IMR-90 (cell line): ENCODE data around the gene IL21. TPM values are rescaled to one million over a fixed set of nuclear protein-coding genes. Genes with fewer than 3 reads are reported as not detected.

Source experiments
- ATAC-seq: fragments of 200-7000 bp; cut with Tn5 transposase; 2 replicates; pipeline ENCODE4 v1.9.1; 2020; ENCODE audit warnings: low read depth, mild to moderate bottlenecking, moderate library complexity
- BruUV-seq: library from RNA; stranded (reverse); fragments of 400-500 nt; replicated peaks from 2 replicates; lab custom pipeline; 2021; lab: Mats Ljungman, UMichigan
- CTCF ChIA-PET: fragments of 300-600 bp; formaldehyde crosslinking; extraction: SDS; loops from one replicate; lab custom pipeline; 2021; ENCODE audit warnings: antibody characterized with exemption; lab: Yijun Ruan, JAX
- POLR2A ChIA-PET: fragments of 300-600 bp; sonication (Branson Sonifier 250); formaldehyde crosslinking; loops from one replicate; lab custom pipeline; 2022; ENCODE audit warnings: antibody characterized with exemption; ENCODE audit not compliant: unreplicated experiment; lab: Charles Lee
- DNase-seq: peaks from one replicate; pipeline ENCODE4 v3.0.0; 2013
- H2AFZ ChIP-seq: replicated peaks from 2 replicates; pipeline ENCODE3; 2013; ENCODE audit warnings: low read length, mild to moderate bottlenecking; ENCODE audit not compliant: poor library complexity
- H2AK5ac ChIP-seq: 2 replicates; pipeline ENCODE4 v1.6.1; 2013; ENCODE audit warnings: low read depth, low read length, inconsistent platforms
- H2AK9ac ChIP-seq: replicated peaks from 2 replicates; pipeline ENCODE3; 2013; ENCODE audit warnings: mild to moderate bottlenecking, low read depth, low read length, moderate library complexity; ENCODE audit not compliant: poor library complexity
- H2BK120ac ChIP-seq: 2 replicates; pipeline ENCODE4 v1.6.1; 2013; ENCODE audit warnings: low read depth, low read length, inconsistent platforms
- H2BK15ac ChIP-seq: 3 replicates; pipeline ENCODE4 v1.6.1; 2013; ENCODE audit warnings: low read depth, low read length, inconsistent platforms
- H2BK20ac ChIP-seq: 2 replicates; pipeline ENCODE4 v1.6.1; 2013; ENCODE audit warnings: low read depth, mild to moderate bottlenecking, inconsistent platforms, low read length, moderate library complexity
- H2BK5ac ChIP-seq: 2 replicates; pipeline ENCODE4 v1.6.1; 2013; ENCODE audit warnings: mild to moderate bottlenecking, low read depth, low read length, inconsistent platforms; ENCODE audit not compliant: poor library complexity, severe bottlenecking
- H3K14ac ChIP-seq: replicated peaks from 2 replicates; pipeline ENCODE4 v1.6.1; 2013; ENCODE audit warnings: low read depth, low read length, inconsistent platforms
- H3K18ac ChIP-seq: 2 replicates; pipeline ENCODE4 v1.6.1; 2013; ENCODE audit warnings: low read depth, low read length, control low read depth
- H3K23ac ChIP-seq: 2 replicates; pipeline ENCODE4 v1.6.1; 2013; ENCODE audit warnings: low read depth, low read length, inconsistent platforms
- H3K27ac ChIP-seq: 2 replicates; pipeline ENCODE4 v1.5.1; 2013; ENCODE audit warnings: mild to moderate bottlenecking, control low read depth, low read length; ENCODE audit not compliant: insufficient read depth
- H3K27me3 ChIP-seq: 2 replicates; pipeline ENCODE4 v1.6.1; 2013; ENCODE audit warnings: low read length; ENCODE audit not compliant: control insufficient read depth, insufficient read depth
- H3K36me3 ChIP-seq: 2 replicates; pipeline ENCODE4 v1.6.1; 2013; ENCODE audit warnings: low read length, mixed read lengths; ENCODE audit not compliant: control insufficient read depth, insufficient read depth
- H3K4ac ChIP-seq: 2 replicates; pipeline ENCODE4 v1.6.1; 2013; ENCODE audit warnings: low read depth, low read length, inconsistent platforms
- H3K4me1 ChIP-seq: 2 replicates; pipeline ENCODE4 v1.6.1; 2013; ENCODE audit warnings: low read length, mixed read lengths; ENCODE audit not compliant: control insufficient read depth, insufficient read depth
- H3K4me2 ChIP-seq: 2 replicates; pipeline ENCODE4 v1.6.1; 2013; ENCODE audit warnings: low read depth, mild to moderate bottlenecking, control low read depth, low read length, moderate library complexity
- H3K4me3 ChIP-seq: 2 replicates; pipeline ENCODE4 v1.5.1; 2013; ENCODE audit warnings: low read depth, mild to moderate bottlenecking, control low read depth, low read length, moderate library complexity; ENCODE audit not compliant: insufficient read depth
- H3K56ac ChIP-seq: 2 replicates; pipeline ENCODE4 v1.6.1; 2013; ENCODE audit warnings: low read length, inconsistent platforms; ENCODE audit not compliant: insufficient read depth; ENCODE audit errors: extremely low read depth
- H3K79me1 ChIP-seq, 2 experiments: 2 replicates each; pipeline ENCODE4 v1.6.1; 2013; ENCODE audit warnings: low read length in 2 of 2, inconsistent platforms in 1 of 2, low read depth in 1 of 2
- H3K9ac ChIP-seq: 2 replicates; pipeline ENCODE4 v1.6.1; 2013; ENCODE audit warnings: low read depth, low read length, control low read depth
- H3K9me1 ChIP-seq: 2 replicates; pipeline ENCODE4 v1.6.1; 2013; ENCODE audit warnings: low read length, inconsistent platforms; ENCODE audit not compliant: insufficient read depth
- H3K9me3 ChIP-seq: 2 replicates; pipeline ENCODE4 v1.6.1; 2013; ENCODE audit warnings: low read length; ENCODE audit not compliant: control insufficient read depth, insufficient read depth
- H4K20me1 ChIP-seq: 2 replicates; pipeline ENCODE4 v1.6.1; 2013; ENCODE audit warnings: low read length, inconsistent platforms; ENCODE audit not compliant: insufficient read depth
- H4K5ac ChIP-seq: 2 replicates; pipeline ENCODE4 v1.6.1; 2013; ENCODE audit warnings: mild to moderate bottlenecking, low read depth, low read length, control low read depth
- H4K8ac ChIP-seq, 2 experiments: 2 replicates each; pipeline ENCODE4 v1.6.1; 2013; ENCODE audit warnings: low read depth in 2 of 2, low read length in 2 of 2, control low read depth in 1 of 2, inconsistent platforms in 1 of 2
- H4K91ac ChIP-seq: 2 replicates; pipeline ENCODE4 v1.6.1; 2013; ENCODE audit warnings: low read depth, low read length, inconsistent platforms; ENCODE audit not compliant: insufficient read depth
- RFX5 ChIP-seq: IDR thresholded peaks from 2 replicates; pipeline ENCODE4 v1.8.0; 2012; ENCODE audit warnings: low read depth, mild to moderate bottlenecking, low read length, moderate library complexity
- WGBS, 2 experiments: methylation state at CpG; one replicate each; pipeline versions ENCODE4 v1.1.5 to v1.1.7; 2013; ENCODE audit warnings: missing lambda C conversion rate in 2 of 2; ENCODE audit not compliant: insufficient read length in 1 of 2; ENCODE audit errors: extremely low coverage in 2 of 2; 5-methylcytosine and 5-hydroxymethylcytosine counted together
- dilution Hi-C: fragments of 300-500 bp; cut with HindIII; formaldehyde crosslinking; loops from one replicate; pipeline ENCODE4 v1.14.3; 2018; ENCODE audit warnings: low sequenced_read_pairs; ENCODE audit not compliant: unreplicated experiment
- in situ Hi-C: fragments of 300-500 bp; cut with MboI; formaldehyde crosslinking; loops from 3 replicates; pipeline ENCODE4 v1.14.3; 2019; ENCODE audit warnings: low sequenced_read_pairs, inconsistent platforms, mixed read lengths
- intact Hi-C: fragments of 100-400 bp; cut with micrococcal nuclease; formaldehyde crosslinking; loops from 2 replicates; pipeline ENCODE4 v1.10.0; 2022
- polyA plus RNA-seq, 3 experiments: library from polyadenylated mRNA; depleted of rRNA; stranded (reverse); fragments of >200 nt; gene quantifications; 2 replicates each; pipeline ENCODE4 v1.2.3, GENCODE V29; 2012; ENCODE audit warnings: low replicate concordance in 1 of 3
- total RNA-seq: library from RNA; depleted of rRNA; stranded (reverse); fragments of >200 nt; gene quantifications from 2 replicates; pipeline ENCODE4 v1.2.3, GENCODE V29; 2012

The IL21 gene
- total and polyA plus RNA-seq, 2 of the 4 experiments (the other 2 are of a cell fraction): not detected

DNA sequence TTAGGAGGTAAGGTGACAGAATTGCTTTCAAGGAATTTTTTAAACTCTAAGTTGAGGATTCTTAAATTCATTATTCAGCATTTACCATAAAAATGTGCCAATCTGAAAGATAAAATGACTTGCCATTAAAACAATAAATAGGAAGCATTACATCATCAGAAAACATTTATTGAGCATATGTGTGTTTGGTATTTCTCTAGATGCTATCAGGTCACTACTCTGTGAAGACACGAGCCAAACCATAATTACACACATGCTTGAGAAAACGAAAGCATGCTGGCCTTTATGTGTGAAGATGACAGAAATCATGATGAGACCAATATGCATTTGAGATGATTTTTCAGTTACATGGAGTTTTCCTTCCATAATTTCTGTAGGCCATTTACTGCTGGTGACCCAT lies 12.3 kb upstream of the IL21 start:
- POLR2A ChIA-PET: no interaction called here
- H3K36me3 ChIP-seq: no peaks in the 10 kb centered on the region
- H3K23ac ChIP-seq: no peak overlapping the region
- H2AK5ac ChIP-seq: no peak overlapping the region
- H3K27ac ChIP-seq: no peak overlapping the region
- no peak overlapping the region for H3K14ac ChIP-seq
- dilution Hi-C loops (no loop called here), in situ Hi-C loops (no loop called here), intact Hi-C loops (no loop called here)
- H4K20me1 ChIP-seq: no peaks in the 10 kb centered on the region
- H4K8ac ChIP-seq: no peak overlapping the region
- H3K27me3 ChIP-seq: peaks cover 3% of the 10 kb centered on the region; the same call in 1 of the 2 replicates
- H3K4me3 ChIP-seq: no peak overlapping the region
- H2AFZ ChIP-seq: no peak overlapping the region
- no peak overlapping the region for H2BK5ac ChIP-seq
- H3K4me2 ChIP-seq: no peak overlapping the region
- no peak overlapping the region for H2AK9ac ChIP-seq
- ATAC-seq (no peak), DNase-seq (no peak)
- H3K4me1 ChIP-seq: no peaks in the 10 kb centered on the region
- H3K18ac ChIP-seq: no peak overlapping the region
- no peaks in the 10 kb centered on the region for H3K9me1 ChIP-seq
- H3K9ac ChIP-seq: no peak overlapping the region
- H3K9me3 ChIP-seq: no peaks in the 10 kb centered on the region
- TF ChIP-seq RFX5: no peak
- no peak overlapping the region for H2BK20ac ChIP-seq
- CTCF ChIA-PET: no interaction called here
- H2BK15ac ChIP-seq: no peak overlapping the region
- H3K4ac ChIP-seq: no peak overlapping the region
- BruUV-seq: no TSS peak
- no peak overlapping the region for H4K5ac ChIP-seq
- no peak overlapping the region for H3K56ac ChIP-seq
- WGBS, 2 experiments: no CpG with 5 or more reads among the region's 2 CpGs
- no peaks in the 10 kb centered on the region for H3K79me1 ChIP-seq
- no peak overlapping the region for H4K91ac ChIP-seq
- no peak overlapping the region for H2BK120ac ChIP-seq
